Activated naive CD8-positive, alpha-beta T cell treated with anti-CD3 and anti-CD28 coated beads for 36 hours (primary cell): Measurements from ENCODE around the gene KIF5C. TPM values are rescaled to one million over a fixed set of nuclear protein-coding genes. Genes with fewer than 3 reads are reported as not detected.
A peak's percentile ranks its signal among the peaks of the same experiment; 100 is the strongest.

Experiments
- DNase-seq: peaks from one replicate; pipeline ENCODE4 v3.0.0; 2021
- H3K27ac Mint-ChIP-seq: one replicate; pipeline ENCODE4 v1.8.0; 2022; ENCODE audit warnings: mild to moderate bottlenecking, moderate library complexity, mixed read lengths
- H3K27me3 Mint-ChIP-seq: one replicate; pipeline ENCODE4 v1.8.0; 2022; ENCODE audit warnings: mild to moderate bottlenecking, mixed read lengths
- H3K36me3 Mint-ChIP-seq: one replicate; pipeline ENCODE4 v1.8.0; 2021; ENCODE audit warnings: mild to moderate bottlenecking, mixed read lengths
- H3K4me1 Mint-ChIP-seq: one replicate; pipeline ENCODE4 v1.8.0; 2021; ENCODE audit warnings: mixed read lengths
- H3K4me3 Mint-ChIP-seq: one replicate; pipeline ENCODE4 v1.8.0; 2022; ENCODE audit warnings: mild to moderate bottlenecking, moderate library complexity, mixed read lengths
- H3K9me3 Mint-ChIP-seq: one replicate; pipeline ENCODE4 v1.8.0; 2022; ENCODE audit warnings: mixed read lengths
- total RNA-seq, 2 experiments: library from RNA; stranded (reverse); gene quantifications; one replicate each; pipeline ENCODE4 v1.2.3, GENCODE V29; 2021

The KIF5C gene
- total RNA-seq, 2 experiments from 2014 or later = 15.3 to 19.7 TPM

GRCh38 chr2:149029307-149029965, 154.4 kb downstream of the KIF5C start:
- no peaks in the 10 kb centered on the region for H3K36me3 Mint-ChIP-seq
- H3K9me3 Mint-ChIP-seq = no peaks in the 10 kb centered on the region
- no peak overlapping the region for H3K4me3 Mint-ChIP-seq
- H3K27ac Mint-ChIP-seq = no peak overlapping the region
- no peak for DNase-seq
- H3K27me3 Mint-ChIP-seq = peaks cover 12% of the 10 kb centered on the region
- no peaks in the 10 kb centered on the region for H3K4me1 Mint-ChIP-seq

GRCh38 chr2:149031396-149031795, 156.4 kb downstream of the KIF5C start:
- H3K36me3 Mint-ChIP-seq = no peaks in the 10 kb centered on the region
- DNase-seq = no peak
- H3K4me3 Mint-ChIP-seq = no peak overlapping the region
- H3K27me3 Mint-ChIP-seq = peaks cover 15% of the 10 kb centered on the region
- no peaks in the 10 kb centered on the region for H3K9me3 Mint-ChIP-seq
- no peak overlapping the region for H3K27ac Mint-ChIP-seq
- H3K4me1 Mint-ChIP-seq = no peaks in the 10 kb centered on the region

GRCh38 chr2:149033716-149034115, 158.7 kb downstream of the KIF5C start:
- Mint-ChIP-seq H3K4me1 (no peaks in the 10 kb centered on the region), H3K4me3 (no peak overlapping the region), H3K27me3 (peaks cover 34% of the 10 kb centered on the region), H3K9me3 (no peaks in the 10 kb centered on the region), H3K36me3 (no peaks in the 10 kb centered on the region), H3K27ac (no peak overlapping the region)
- no peak for DNase-seq

- Mint-ChIP-seq H3K4me1 (no peaks in the 10 kb centered on the region), H3K27me3 (peaks cover 41% of the 10 kb centered on the region)
Measured at GRCh38 chr2:149034406-149034805, 159.4 kb downstream of the KIF5C start.

GRCh38 chr2:149036507-149037293, 161.7 kb downstream of the KIF5C start:
- Mint-ChIP-seq H3K27ac (no peak overlapping the region), H3K4me3 (no peak overlapping the region), H3K36me3 (no peaks in the 10 kb centered on the region), H3K9me3 (no peaks in the 10 kb centered on the region), H3K27me3 (peaks cover 57% of the 10 kb centered on the region), H3K4me1 (no peaks in the 10 kb centered on the region)
- no peak for DNase-seq

More at GRCh38 chr2:149034406-149034805, 159.4 kb downstream of the KIF5C start:
- no peaks in the 10 kb centered on the region for H3K9me3 Mint-ChIP-seq
- H3K36me3 Mint-ChIP-seq = no peaks in the 10 kb centered on the region
- no peak for DNase-seq
- no peak overlapping the region for H3K4me3 Mint-ChIP-seq
- no peak overlapping the region for H3K27ac Mint-ChIP-seq

- no peak overlapping the region for H3K27ac Mint-ChIP-seq
- H3K4me1 Mint-ChIP-seq = no peaks in the 10 kb centered on the region
- H3K27me3 Mint-ChIP-seq = peaks cover 63% of the 10 kb centered on the region
- no peak for DNase-seq
- H3K4me3 Mint-ChIP-seq = peak overlapping the region; percentile 6
- no peaks in the 10 kb centered on the region for H3K9me3 Mint-ChIP-seq
- no peaks in the 10 kb centered on the region for H3K36me3 Mint-ChIP-seq
Measured at GRCh38 chr2:149037851-149038250, 162.8 kb downstream of the KIF5C start.

GRCh38 chr2:149038442-149039212, 163.6 kb downstream of the KIF5C start, which contains the start of gene LYPD6B:
Gene LYPD6B, plus strand, starts transcription at chr2:149038699. Its CDS starts 92,250 bp downstream, at chr2:149130949.
- H3K27me3 Mint-ChIP-seq = peaks cover 62% of the 10 kb centered on the region
- H3K36me3 Mint-ChIP-seq = no peaks in the 10 kb centered on the region
- peak; percentile 9 for DNase-seq
- H3K9me3 Mint-ChIP-seq = no peaks in the 10 kb centered on the region
- H3K4me3 Mint-ChIP-seq = peak within 1 kb of the TSS; percentile 18
- H3K27ac Mint-ChIP-seq = no peak within 1 kb of the TSS
- no peaks in the 10 kb centered on the region for H3K4me1 Mint-ChIP-seq

GRCh38 chr2:149039213-149039724, 164.2 kb downstream of the KIF5C start:
- H3K36me3 Mint-ChIP-seq = no peaks in the 10 kb centered on the region
- no peaks in the 10 kb centered on the region for H3K9me3 Mint-ChIP-seq
- H3K27ac Mint-ChIP-seq = no peak overlapping the region
- H3K27me3 Mint-ChIP-seq = peaks cover 60% of the 10 kb centered on the region
- H3K4me1 Mint-ChIP-seq = no peaks in the 10 kb centered on the region
- peak overlapping the region; percentile 18 for H3K4me3 Mint-ChIP-seq
- DNase-seq = no peak

- Mint-ChIP-seq H3K27me3 (peaks cover 60% of the 10 kb centered on the region), H3K27ac (no peak overlapping the region), H3K9me3 (peaks cover 3% of the 10 kb centered on the region), H3K36me3 (no peaks in the 10 kb centered on the region), H3K4me1 (no peaks in the 10 kb centered on the region), H3K4me3 (no peak overlapping the region)
- peak; percentile 34 for DNase-seq
Measured at GRCh38 chr2:149040451-149040850, 165.4 kb downstream of the KIF5C start.

GRCh38 chr2:149041482-149041881, 166.5 kb downstream of the KIF5C start:
- no peak overlapping the region for H3K4me3 Mint-ChIP-seq
- peaks cover 57% of the 10 kb centered on the region for H3K27me3 Mint-ChIP-seq
- DNase-seq = no peak
- no peaks in the 10 kb centered on the region for H3K36me3 Mint-ChIP-seq
- no peak overlapping the region for H3K27ac Mint-ChIP-seq
- peaks cover 11% of the 10 kb centered on the region for H3K9me3 Mint-ChIP-seq
- H3K4me1 Mint-ChIP-seq = no peaks in the 10 kb centered on the region

GRCh38 chr2:149042881-149043280, 167.9 kb downstream of the KIF5C start:
- no peak for DNase-seq
- peaks cover 19% of the 10 kb centered on the region for H3K9me3 Mint-ChIP-seq
- H3K36me3 Mint-ChIP-seq = no peaks in the 10 kb centered on the region
- H3K27me3 Mint-ChIP-seq = peaks cover 43% of the 10 kb centered on the region
- H3K4me1 Mint-ChIP-seq = no peaks in the 10 kb centered on the region
- no peak overlapping the region for H3K27ac Mint-ChIP-seq
- H3K4me3 Mint-ChIP-seq = no peak overlapping the region

- H3K4me1 Mint-ChIP-seq = no peaks in the 10 kb centered on the region
- H3K36me3 Mint-ChIP-seq = no peaks in the 10 kb centered on the region
- no peak overlapping the region for H3K4me3 Mint-ChIP-seq
- peaks cover 20% of the 10 kb centered on the region for H3K9me3 Mint-ChIP-seq
- DNase-seq = no peak
- no peak overlapping the region for H3K27ac Mint-ChIP-seq
- H3K27me3 Mint-ChIP-seq = peaks cover 35% of the 10 kb centered on the region
Measured at GRCh38 chr2:149044500-149044899, 169.5 kb downstream of the KIF5C start.

GRCh38 chr2:149047118-149047517, 172.1 kb downstream of the KIF5C start:
- Mint-ChIP-seq H3K4me3 (no peak overlapping the region), H3K4me1 (no peaks in the 10 kb centered on the region)

GRCh38 chr2:149049142-149049541, 174.1 kb downstream of the KIF5C start:
- Mint-ChIP-seq H3K27me3 (peaks cover 10% of the 10 kb centered on the region), H3K4me1 (no peaks in the 10 kb centered on the region), H3K4me3 (no peak overlapping the region), H3K9me3 (peaks cover 20% of the 10 kb centered on the region), H3K36me3 (no peaks in the 10 kb centered on the region), H3K27ac (no peak overlapping the region)
- no peak for DNase-seq

More at GRCh38 chr2:149047118-149047517, 172.1 kb downstream of the KIF5C start:
- Mint-ChIP-seq H3K27me3 (peaks cover 12% of the 10 kb centered on the region), H3K27ac (no peak overlapping the region), H3K9me3 (peaks cover 20% of the 10 kb centered on the region), H3K36me3 (no peaks in the 10 kb centered on the region)
- no peak for DNase-seq

- Mint-ChIP-seq H3K4me3 (no peak overlapping the region), H3K27ac (no peak overlapping the region), H3K27me3 (peaks cover 10% of the 10 kb centered on the region), H3K4me1 (no peaks in the 10 kb centered on the region), H3K36me3 (no peaks in the 10 kb centered on the region), H3K9me3 (peaks cover 18% of the 10 kb centered on the region)
- DNase-seq = no peak
Measured at GRCh38 chr2:149050188-149050587, 175.2 kb downstream of the KIF5C start.
